Naive thymus-derived CD4-positive, alpha-beta T cell (primary cell): ENCODE data around the gene ALOX12B. TPM values are rescaled to one million over a fixed set of nuclear protein-coding genes. Genes with fewer than 3 reads are reported as not detected.

Experiments
- ATAC-seq: fragments of 150-1000 bp; cut with Tn5 transposase; 2 replicates; pipeline ENCODE4 v1.10.0; 2021; ENCODE audit warnings: mild to moderate bottlenecking, moderate library complexity
- CTCF ChIA-PET: fragments of 350-600 bp; sonication (Branson Sonifier 250); formaldehyde crosslinking; loops from one replicate; lab custom pipeline; 2021; ENCODE audit warnings: antibody characterized with exemption; lab: Charles Lee
- POLR2A ChIA-PET: fragments of 350-600 bp; sonication (Branson Sonifier 250); formaldehyde crosslinking; loops from one replicate; lab custom pipeline; 2021; ENCODE audit warnings: antibody characterized with exemption, inconsistent platforms; lab: Charles Lee
- DNase-seq, 9 donors: peaks; one replicate each; pipeline versions ENCODE4 v3.0.0 to v3.0.0-alpha.2; 2020 to 2022; ENCODE audit warnings: mixed read lengths in 1 of 9
- H3K27ac ChIP-seq: one replicate; pipeline ENCODE4 v1.7.0; 2013; ENCODE audit warnings: mild to moderate bottlenecking, low read depth, low read length, moderate library complexity
- H3K27me3 ChIP-seq, 2 donors: one replicate each; pipeline ENCODE4 v1.7.0; 2013; ENCODE audit warnings: low read length in 2 of 2, mild to moderate bottlenecking in 2 of 2, moderate library complexity in 2 of 2; ENCODE audit not compliant: control insufficient read depth in 2 of 2, insufficient read depth in 2 of 2
- H3K36me3 ChIP-seq, 3 experiments: 1 replicate in 2 of 3; 2 replicates in 1 of 3; pipeline ENCODE4 v1.7.0; 2013; ENCODE audit warnings: low read length in 3 of 3, mild to moderate bottlenecking in 3 of 3, moderate library complexity in 1 of 3; ENCODE audit not compliant: insufficient read depth in 3 of 3, control insufficient read depth in 2 of 3
- H3K4me1 ChIP-seq, 2 donors: one replicate each; pipeline ENCODE4 v1.7.0; 2013; ENCODE audit warnings: low read length in 2 of 2, mild to moderate bottlenecking in 2 of 2, moderate library complexity in 1 of 2; ENCODE audit not compliant: control insufficient read depth in 2 of 2, insufficient read depth in 2 of 2
- H3K4me3 ChIP-seq: 2 replicates; pipeline ENCODE4 v1.7.0; 2013; ENCODE audit warnings: mild to moderate bottlenecking, low read length
- H3K9me3 ChIP-seq, 3 experiments: 1 replicate in 2 of 3; 2 replicates in 1 of 3; pipeline ENCODE4 v1.7.0; 2013; ENCODE audit warnings: low read length in 3 of 3; ENCODE audit not compliant: control insufficient read depth in 2 of 3
- H3K27ac Mint-ChIP-seq, 9 donors: one replicate each; pipeline ENCODE4 v1.8.0; 2020 to 2022; ENCODE audit warnings: mixed read lengths in 9 of 9, mild to moderate bottlenecking in 8 of 9, moderate library complexity in 5 of 9, inconsistent platforms in 2 of 9
- H3K27me3 Mint-ChIP-seq, 5 donors: one replicate each; pipeline ENCODE4 v1.8.0; 2021 to 2022; ENCODE audit warnings: mixed read lengths in 5 of 5, mild to moderate bottlenecking in 1 of 5
- H3K36me3 Mint-ChIP-seq, 5 donors: one replicate each; pipeline ENCODE4 v1.8.0; 2020 to 2022; ENCODE audit warnings: mixed read lengths in 5 of 5, mild to moderate bottlenecking in 3 of 5, inconsistent platforms in 1 of 5
- H3K4me1 Mint-ChIP-seq, 7 donors: one replicate each; pipeline ENCODE4 v1.8.0; 2020 to 2022; ENCODE audit warnings: mixed read lengths in 7 of 7, mild to moderate bottlenecking in 3 of 7, inconsistent platforms in 1 of 7
- H3K4me3 Mint-ChIP-seq, 10 donors: one replicate each; pipeline ENCODE4 v1.8.0; 2020 to 2022; ENCODE audit warnings: mild to moderate bottlenecking in 10 of 10, mixed read lengths in 10 of 10, moderate library complexity in 6 of 10, inconsistent platforms in 2 of 10
- H3K9me3 Mint-ChIP-seq, 11 donors: one replicate each; pipeline ENCODE4 v1.8.0; 2020 to 2022; ENCODE audit warnings: mixed read lengths in 11 of 11, mild to moderate bottlenecking in 4 of 11, inconsistent platforms in 1 of 11, moderate library complexity in 1 of 11
- intact Hi-C, 2 donors: fragments of 100-400 bp; cut with micrococcal nuclease; formaldehyde crosslinking; loops; one replicate each; pipeline ENCODE4 v1.15.1; 2023
- polyA plus RNA-seq, 2 donors: library from polyadenylated mRNA; unstranded; fragments of 300-500 nt; fragmentation: Illumina TruSeq; gene quantifications; one replicate each; pipeline ENCODE4 v1.2.3, GENCODE V29; 2021
- total RNA-seq, 6 experiments: library from RNA in 5 of 6; stranded (reverse) in 5 of 6; gene quantifications; 1 replicate in 5 of 6; 2 replicates in 1 of 6; pipeline ENCODE4 v1.2.3 and lab custom pipeline; 2021 to 2026

ALOX12B gene
- total and polyA plus RNA-seq, 7 experiments from 2014 or later = 0.44 to 1.1 (median 0.94) TPM

DNA sequence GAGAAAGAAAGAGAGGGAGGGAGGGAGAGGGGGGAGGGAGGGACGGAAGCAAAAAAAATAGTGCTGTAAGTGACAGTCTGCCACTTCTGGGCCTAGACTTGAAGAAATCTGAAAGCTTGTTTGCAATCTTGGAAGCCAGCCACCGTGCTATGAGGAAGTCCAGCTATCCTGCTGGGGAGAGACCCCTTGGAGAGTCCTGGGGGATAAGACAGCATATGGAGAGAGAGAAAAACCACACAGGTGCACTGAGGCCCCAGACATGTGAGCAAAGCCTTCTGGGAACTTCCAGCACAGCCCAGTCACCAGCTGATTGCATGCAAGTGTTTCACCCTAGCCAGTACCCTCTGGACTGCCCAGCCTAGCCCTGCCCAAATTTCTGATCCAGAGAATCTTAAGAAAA is 12.6 kb upstream of the ALOX12B start:
- no peaks in the 10 kb centered on the region for H3K9me3 ChIP-seq
- POLR2A ChIA-PET = interaction anchor here (0.5 to 2.2 kb wide), 2 partner anchors 10 to 397 kb away, joined by 3 to 6 read pairs; no protein-coding TSS in a partner anchor
- H3K27ac Mint-ChIP-seq = peak overlapping the region in 1 of 9 donors; percentile 62

DNA sequence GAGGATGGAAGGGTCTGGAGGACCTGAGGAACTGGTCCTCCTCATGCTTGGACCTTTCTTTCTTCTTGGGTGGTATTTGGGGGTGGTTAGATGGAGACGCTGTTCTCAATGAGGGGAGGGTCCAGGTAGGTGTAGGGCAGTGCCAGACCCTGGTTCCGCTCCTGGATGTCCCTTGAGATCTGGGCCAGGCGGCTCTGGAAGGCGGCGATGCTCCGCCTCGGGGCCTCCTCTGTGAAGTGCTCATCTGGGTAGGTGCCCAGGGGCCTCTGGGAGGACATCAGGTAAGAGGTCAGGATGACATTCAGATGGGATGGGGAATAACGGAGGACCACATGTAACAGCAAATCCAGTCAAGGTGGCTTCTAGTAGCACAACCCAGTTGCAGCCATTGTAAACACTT is 9.0 kb upstream of the ALOX12B start:
- no peak overlapping the region for H3K27ac ChIP-seq
- Mint-ChIP-seq H3K9me3 (no peaks in the 10 kb centered on the region), H3K4me1 (peaks cover 6 to 24% (median 15%) of the 10 kb centered on the region in 7 donors), H3K36me3 (no peaks in the 10 kb centered on the region), H3K4me3 (peak overlapping the region in 1 of 10 donors; percentile 16), H3K27ac (peak overlapping the region in 1 of 9 donors; percentile 46), H3K27me3 (peaks cover 0 to 34% (median under 1%) of the 10 kb centered on the region in 5 donors)
- ATAC-seq (no peak), DNase-seq (no peak)
- no peaks in the 10 kb centered on the region for H3K9me3 ChIP-seq
- H3K4me1 ChIP-seq = peaks cover 5 to 13% of the 10 kb centered on the region in 2 donors
- intact Hi-C loops = no loop called here
- no peaks in the 10 kb centered on the region for H3K27me3 ChIP-seq
- H3K4me3 ChIP-seq = no peak overlapping the region
- POLR2A ChIA-PET = interaction anchor here (0.7 to 1.1 kb wide), 4 partner anchors 9 to 17 kb away, joined by 3 read pairs; no protein-coding TSS in a partner anchor
- CTCF ChIA-PET = interaction anchor here (1.2 kb wide), 1 partner anchor 23 kb away, joined by 4 read pairs; no protein-coding TSS in a partner anchor
- no peaks in the 10 kb centered on the region for H3K36me3 ChIP-seq

More for the DNA sequence above, 12.6 kb upstream of the ALOX12B start:
- CTCF ChIA-PET = interaction anchor here (0.9 to 2.4 kb wide), 5 partner anchors 8 to 19 kb away, joined by 3 to 13 read pairs (median 4); no protein-coding TSS in a partner anchor
- peaks cover 0 to under 1% of the 10 kb centered on the region in 2 donors for H3K4me1 ChIP-seq
- intact Hi-C loops = no loop called here
- no peak overlapping the region for H3K4me3 ChIP-seq
- Mint-ChIP-seq H3K9me3 (no peaks in the 10 kb centered on the region), H3K27me3 (peaks cover 0 to 23% (median 0%) of the 10 kb centered on the region in 5 donors), H3K36me3 (no peaks in the 10 kb centered on the region), H3K4me1 (peaks cover 0 to 10% (median 3%) of the 10 kb centered on the region in 7 donors), H3K4me3 (no peak overlapping the region)
- no peaks in the 10 kb centered on the region for H3K27me3 ChIP-seq
- DNase-seq = no peak
- H3K36me3 ChIP-seq = no peaks in the 10 kb centered on the region
- no peak overlapping the region for H3K27ac ChIP-seq
- ATAC-seq = no peak

DNA sequence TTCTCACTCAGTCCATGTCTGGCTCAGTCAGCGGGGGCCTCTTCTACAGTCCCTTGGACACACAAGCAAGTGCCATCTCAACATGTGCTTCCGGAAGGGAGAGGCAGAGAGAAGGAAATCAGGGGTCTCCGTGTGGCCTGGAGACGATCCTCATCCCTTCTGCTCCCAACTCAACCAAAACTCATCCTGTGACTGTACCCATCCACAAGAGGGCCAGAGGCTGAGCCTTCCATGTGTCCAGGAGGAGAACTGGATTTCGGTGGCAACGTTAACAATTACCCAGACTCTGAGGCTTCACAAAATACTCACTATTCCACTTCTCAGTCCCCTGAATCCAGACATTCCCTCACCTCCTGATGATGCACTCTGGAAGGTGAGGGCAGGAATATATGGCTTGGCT is 7.8 kb upstream of the ALOX12B start:
- Histone ChIP-seq H3K4me1 (peaks cover 5 to 13% of the 10 kb centered on the region in 2 donors), H3K27me3 (no peaks in the 10 kb centered on the region), H3K36me3 (no peaks in the 10 kb centered on the region), H3K9me3 (no peaks in the 10 kb centered on the region), H3K4me3 (no peak overlapping the region), H3K27ac (no peak overlapping the region)
- peak overlapping the region in 1 of 10 donors; percentile 92 for H3K4me3 Mint-ChIP-seq
- no peak for ATAC-seq
- H3K27me3 Mint-ChIP-seq = peaks cover 0 to 43% (median 4%) of the 10 kb centered on the region in 5 donors
- H3K9me3 Mint-ChIP-seq = no peaks in the 10 kb centered on the region
- no peak for DNase-seq
- POLR2A ChIA-PET = no interaction called here
- peaks cover 6 to 24% (median 15%) of the 10 kb centered on the region in 7 donors for H3K4me1 Mint-ChIP-seq
- no peaks in the 10 kb centered on the region for H3K36me3 Mint-ChIP-seq
- H3K27ac Mint-ChIP-seq = peak overlapping the region in 2 of 9 donors; percentile 48 to 77
- CTCF ChIA-PET = interaction anchor here (1.2 to 13.4 kb wide), 2 partner anchors 19 to 24 kb away, joined by 4 to 248 read pairs; partner anchors contain the start of gene ALOXE3
- intact Hi-C loops = loop anchor here in 1 of 2 donors (2.0 kb wide), 1 partner anchor 61 kb away; no protein-coding TSS in a partner anchor

DNA sequence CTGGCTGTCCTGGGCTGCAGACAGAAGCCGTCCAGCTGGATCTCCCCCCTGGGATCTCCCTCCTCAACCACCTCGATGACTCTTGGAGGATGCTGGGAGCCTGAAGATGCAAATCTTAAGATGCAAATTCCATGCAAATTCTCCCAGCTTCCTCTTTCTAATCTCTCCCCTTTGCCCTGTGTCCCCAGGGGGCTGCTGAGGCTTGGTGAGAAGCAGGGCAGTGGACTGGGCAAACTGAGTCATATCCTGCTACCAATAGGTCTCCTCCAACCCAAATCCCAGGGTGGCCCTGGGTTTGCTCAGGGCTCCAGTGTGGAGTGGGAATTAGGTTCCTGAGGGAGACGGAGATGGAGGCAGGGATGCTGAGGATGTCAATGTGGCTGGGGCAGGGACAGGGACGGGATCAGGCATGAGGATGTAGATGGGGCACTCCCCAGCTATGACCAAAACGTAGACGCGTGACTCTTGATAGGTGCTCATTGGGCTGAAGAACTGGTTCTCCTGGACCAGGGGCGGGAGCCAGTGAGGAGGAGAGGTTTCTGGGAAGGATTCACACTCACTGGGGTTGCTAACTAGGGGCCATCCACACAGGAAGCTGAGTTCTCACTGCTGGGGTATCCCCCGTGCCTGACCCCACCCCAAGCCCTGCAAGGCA is 3.6 kb upstream of the ALOX12B start:
- Mint-ChIP-seq H3K4me1 (peaks cover 6 to 17% (median 15%) of the 10 kb centered on the region in 7 donors), H3K9me3 (no peaks in the 10 kb centered on the region), H3K27ac (no peak overlapping the region), H3K4me3 (no peak overlapping the region), H3K36me3 (no peaks in the 10 kb centered on the region), H3K27me3 (peaks cover 4 to 49% (median 21%) of the 10 kb centered on the region in 5 donors)
- no peak for DNase-seq
- H3K4me3 ChIP-seq = no peak overlapping the region
- H3K4me1 ChIP-seq = peaks cover 5 to 13% of the 10 kb centered on the region in 2 donors
- intact Hi-C loops = no loop called here
- ChIA-PET CTCF (interaction anchor here (0.7 to 13.4 kb wide), 6 partner anchors 7 to 205 kb away, joined by 3 to 248 read pairs (median 4); partner anchors contain the start of gene ALOXE3), POLR2A (interaction anchor here (0.6 to 1.4 kb wide), 4 partner anchors 10 to 217 kb away, joined by 3 to 7 read pairs (median 4); no protein-coding TSS in a partner anchor)
- peaks cover 0 to 5% of the 10 kb centered on the region in 2 donors for H3K27me3 ChIP-seq
- H3K27ac ChIP-seq = no peak overlapping the region
- ATAC-seq = no peak
- no peaks in the 10 kb centered on the region for H3K36me3 ChIP-seq
- H3K9me3 ChIP-seq = no peaks in the 10 kb centered on the region

DNA sequence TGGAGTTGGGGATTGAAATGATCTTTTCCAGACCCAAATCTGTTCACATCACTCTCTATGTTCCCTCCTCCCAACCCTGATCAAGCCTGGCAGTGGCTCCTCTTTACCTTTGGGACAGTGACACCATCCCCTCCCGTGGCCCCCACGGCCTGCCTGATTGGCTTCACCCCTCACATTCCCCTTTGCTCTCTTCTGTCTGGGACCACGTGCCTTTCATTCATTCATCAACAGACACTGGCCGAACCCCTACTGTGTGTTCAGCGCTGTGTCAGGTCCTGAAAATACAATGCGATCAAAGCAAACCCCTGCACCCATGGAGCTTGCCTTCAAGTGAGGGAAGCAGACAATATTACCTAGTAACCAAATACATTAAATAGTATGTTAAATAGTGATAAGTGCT is 2.2 kb upstream of the ALOX12B start:
- Mint-ChIP-seq H3K4me1 (peaks cover 6 to 10% (median 8%) of the 10 kb centered on the region in 7 donors), H3K27me3 (peaks cover 4 to 38% (median 21%) of the 10 kb centered on the region in 5 donors), H3K27ac (peak overlapping the region in 1 of 9 donors; percentile 23), H3K36me3 (no peaks in the 10 kb centered on the region), H3K9me3 (no peaks in the 10 kb centered on the region), H3K4me3 (no peak overlapping the region)
- ChIA-PET POLR2A (interaction anchor here (1.1 to 1.2 kb wide), 2 partner anchors 12 to 21 kb away, joined by 3 read pairs; no protein-coding TSS in a partner anchor), CTCF (interaction anchor here (0.5 to 13.4 kb wide), 4 partner anchors 16 to 755 kb away, joined by 3 to 248 read pairs (median 4); partner anchors contain the start of gene ALOXE3)
- intact Hi-C loops = no loop called here
- DNase-seq (no peak), ATAC-seq (no peak)
- Histone ChIP-seq H3K27ac (no peak overlapping the region), H3K4me3 (no peak overlapping the region), H3K36me3 (no peaks in the 10 kb centered on the region), H3K9me3 (no peaks in the 10 kb centered on the region), H3K27me3 (peaks cover 0 to 5% of the 10 kb centered on the region in 2 donors), H3K4me1 (peaks cover 5 to 9% of the 10 kb centered on the region in 2 donors)

DNA sequence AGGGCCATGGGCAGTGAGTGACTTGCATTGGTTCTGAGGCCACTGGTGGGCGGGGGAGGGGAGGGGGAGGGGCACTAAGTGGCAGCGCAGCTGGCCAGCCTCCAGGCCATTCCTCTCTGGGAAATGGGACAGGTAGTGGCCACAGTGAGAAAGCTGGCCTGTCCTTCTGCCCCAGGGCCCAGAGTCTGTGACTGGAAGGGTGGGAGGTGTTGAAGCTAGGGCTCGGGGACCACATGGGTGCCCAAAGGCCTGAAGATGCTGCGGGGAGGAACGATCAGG is 375 bp upstream of the ALOX12B start:
- intact Hi-C loops = no loop called here
- POLR2A ChIA-PET = no interaction called here

More for the DNA sequence above, 375 bp upstream of the ALOX12B start:
- CTCF ChIA-PET = interaction anchor here (0.7 to 13.4 kb wide), 3 partner anchors 9 to 26 kb away, joined by 3 to 248 read pairs (median 5); partner anchors contain the start of gene ALOXE3
- Histone ChIP-seq H3K27me3 (peaks cover 0 to 5% of the 10 kb centered on the region in 2 donors), H3K4me3 (no peak overlapping the region), H3K9me3 (no peaks in the 10 kb centered on the region), H3K27ac (no peak overlapping the region), H3K4me1 (no peaks in the 10 kb centered on the region), H3K36me3 (no peaks in the 10 kb centered on the region)
- Mint-ChIP-seq H3K4me1 (no peaks in the 10 kb centered on the region), H3K27me3 (peaks cover 4 to 42% (median 21%) of the 10 kb centered on the region in 5 donors), H3K4me3 (no peak overlapping the region), H3K36me3 (no peaks in the 10 kb centered on the region), H3K9me3 (no peaks in the 10 kb centered on the region), H3K27ac (no peak overlapping the region)
- DNase-seq (no peak), ATAC-seq (no peak)
